Measurements from ENCODE around the gene DUOX2. TPM values are rescaled to one million over a fixed set of nuclear protein-coding genes. Genes with fewer than 3 reads are reported as not detected.
A peak's percentile ranks its signal among the peaks of the same experiment; 100 is the strongest.
"Not testable (repeated sequence)": the region's sequence is repeated elsewhere in the genome, so short reads cannot be mapped to it uniquely, and the experiment has no call there.

Gene DUOX2
- total RNA-seq, 1 donor from 2014 or later, result not detected

- DNase-seq (ENCODE audit: low read depth, low spot score), result no peak
These were observed 6.4 kb upstream of the DUOX2 start for GRCh38 chr15:45120081-45120972.

- DNase-seq (ENCODE audit: low read depth, low spot score), result no peak
These were observed 5.0 kb upstream of the DUOX2 start for GRCh38 chr15:45118996-45119395.

DNA sequence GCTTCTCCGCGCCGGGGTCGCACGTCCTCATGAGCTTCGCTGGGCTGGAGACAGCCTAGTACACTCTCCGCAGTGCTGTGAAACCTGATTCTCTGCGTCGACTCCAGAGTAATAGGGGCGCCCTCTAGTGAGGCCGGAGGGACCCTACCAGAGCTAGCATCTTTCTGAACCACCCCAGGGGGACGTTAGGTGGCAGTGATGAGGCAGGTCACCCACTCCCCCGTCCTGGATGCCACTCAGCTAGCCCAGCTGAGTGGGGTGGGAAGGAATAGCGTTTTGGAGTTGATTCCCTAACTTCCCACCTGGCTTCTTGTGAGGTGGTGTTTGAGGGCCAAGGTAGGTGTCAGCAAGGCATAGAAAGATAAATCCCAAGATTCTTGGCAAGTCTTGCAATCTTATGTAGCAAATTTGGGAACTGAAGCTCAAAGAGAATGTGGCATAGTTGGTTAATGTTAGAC, 4.2 kb upstream of the DUOX2 start:
- DNase-seq (ENCODE audit: low read depth, low spot score), result peak; percentile 64

DNA sequence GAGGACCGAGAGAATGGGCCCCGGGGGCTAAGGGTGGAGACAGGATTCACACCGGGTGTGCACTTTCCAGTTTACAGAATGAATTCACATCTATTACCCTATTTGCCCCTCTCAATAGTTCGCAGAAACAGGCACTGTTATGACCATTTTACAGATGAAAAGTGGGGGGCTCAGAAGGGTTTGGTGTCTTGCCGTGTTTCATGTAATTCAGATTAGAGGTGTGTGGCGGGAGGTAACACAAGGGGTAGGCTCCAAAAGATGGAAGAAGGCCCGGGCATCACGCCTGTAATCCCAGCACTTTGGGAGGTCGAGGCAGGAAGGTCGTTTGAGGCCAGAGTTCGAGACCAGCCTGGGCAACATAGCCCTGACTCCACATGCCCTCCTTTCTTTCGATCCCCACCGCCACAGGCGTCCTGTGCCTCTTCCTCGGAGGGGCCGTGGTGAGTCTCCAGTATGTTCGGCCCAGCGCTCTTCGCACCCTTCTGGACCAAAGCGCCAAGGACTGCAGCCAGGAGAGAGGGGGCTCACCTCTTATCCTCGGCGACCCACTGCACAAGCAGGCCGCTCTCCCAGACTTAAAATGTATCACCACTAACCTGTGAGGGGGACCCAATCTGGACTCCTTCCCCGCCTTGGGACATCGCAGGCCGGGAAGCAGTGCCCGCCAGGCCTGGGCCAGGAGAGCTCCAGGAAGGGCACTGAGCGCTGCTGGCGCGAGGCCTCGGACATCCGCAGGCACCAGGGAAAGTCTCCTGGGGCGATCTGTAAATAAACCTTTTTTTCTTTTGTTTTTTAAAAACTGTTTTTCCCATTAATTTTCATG, 3.5 kb upstream of the DUOX2 start:
- DNase-seq (ENCODE audit: low read depth, low spot score), result no peak

DNA sequence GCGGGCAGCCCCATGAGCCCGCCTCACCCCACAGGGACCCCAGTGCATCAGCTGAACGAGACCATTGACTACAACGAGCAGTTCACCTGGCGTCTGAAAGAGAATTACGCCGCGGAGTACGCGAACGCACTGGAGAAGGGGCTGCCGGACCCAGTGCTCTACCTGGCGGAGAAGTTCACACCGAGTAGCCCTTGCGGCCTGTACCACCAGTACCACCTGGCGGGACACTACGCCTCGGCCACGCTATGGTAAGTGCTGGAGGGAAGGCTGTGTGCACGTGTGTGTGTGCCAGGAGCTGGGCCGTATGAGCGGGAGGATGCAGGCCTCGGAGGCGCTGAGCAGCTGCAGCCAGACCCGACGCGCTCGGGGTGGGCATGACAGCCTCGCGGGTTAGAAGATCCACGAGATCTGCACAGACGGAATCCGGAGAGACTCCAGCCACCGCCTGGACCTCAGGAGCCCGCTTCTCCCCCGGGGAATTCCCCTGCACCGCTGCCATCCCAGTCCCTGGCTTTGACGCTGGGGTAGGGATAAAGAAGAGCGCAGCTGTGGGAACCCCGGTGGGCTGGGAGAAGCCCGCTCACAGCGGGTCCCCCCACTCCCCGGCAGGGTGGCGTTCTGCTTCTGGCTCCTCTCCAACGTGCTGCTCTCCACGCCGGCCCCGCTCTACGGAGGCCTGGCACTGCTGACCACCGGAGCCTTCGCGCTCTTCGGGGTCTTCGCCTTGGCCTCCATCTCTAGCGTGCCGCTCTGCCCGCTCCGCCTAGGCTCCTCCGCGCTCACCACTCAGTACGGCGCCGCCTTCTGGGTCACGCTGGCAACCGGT, 2.7 kb upstream of the DUOX2 start:
- no peak for DNase-seq (ENCODE audit: low read depth, low spot score)

- DNase-seq (ENCODE audit: low read depth, low spot score), result no peak
These were observed 2.1 kb upstream of the DUOX2 start for GRCh38 chr15:45116006-45116481.

GRCh38 chr15:45115312-45115820, 1.4 kb upstream of the DUOX2 start:
- no peak for DNase-seq (ENCODE audit: low read depth, low spot score)

DNA sequence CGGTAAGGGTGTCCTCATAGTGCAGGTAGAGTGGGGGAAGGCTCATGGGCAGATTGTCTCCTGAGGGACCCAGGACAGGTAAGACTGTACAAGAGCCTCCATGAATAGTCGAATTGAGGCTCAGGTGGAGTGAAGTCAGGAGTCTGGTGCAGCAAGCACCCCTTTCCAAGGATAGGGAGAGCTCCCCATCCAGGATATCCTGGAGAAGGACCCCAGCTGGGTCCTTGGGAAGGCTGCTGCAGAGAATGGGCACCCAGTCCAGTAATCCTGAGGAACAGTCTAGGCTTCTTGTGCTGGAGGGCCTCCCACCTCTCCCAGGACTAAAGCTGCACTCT, 746 bp upstream of the DUOX2 start:
- no peak for DNase-seq (ENCODE audit: low read depth, low spot score)

GRCh38 chr15:45113380-45113990, 487 bp downstream of the DUOX2 start:
- DNase-seq (ENCODE audit: low read depth, low spot score), result no peak

GRCh38 chr15:45112591-45113379, 1.2 kb downstream of the DUOX2 start:
- DNase-seq (ENCODE audit: low read depth, low spot score), result no peak

DNA sequence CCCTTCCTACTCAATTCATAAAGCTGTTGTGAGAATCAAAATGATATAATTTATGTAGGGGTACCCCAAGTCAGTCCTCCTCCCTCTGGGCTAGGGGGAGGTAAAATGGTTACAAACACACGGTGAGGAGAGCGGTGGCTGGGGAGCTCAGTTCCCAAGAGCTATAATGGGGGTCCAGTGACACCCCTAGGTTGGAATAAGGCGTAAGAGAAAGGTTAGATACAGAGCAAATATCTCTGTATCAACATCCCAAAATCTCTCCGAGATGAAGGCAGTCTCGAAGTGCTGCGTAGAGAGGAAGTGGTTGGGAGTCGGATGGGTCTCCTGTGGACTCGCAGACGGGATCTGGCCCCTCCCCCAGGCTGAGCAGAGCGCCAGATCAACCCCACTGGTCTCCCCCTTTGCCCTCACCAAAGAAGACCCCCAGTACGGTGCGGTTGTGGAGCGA, 1.8 kb downstream of the DUOX2 start:
- no peak for DNase-seq (ENCODE audit: low read depth, low spot score)

- no peak for DNase-seq (ENCODE audit: low read depth, low spot score)
These were observed 2.4 kb downstream of the DUOX2 start for GRCh38 chr15:45111390-45112142.

DNA sequence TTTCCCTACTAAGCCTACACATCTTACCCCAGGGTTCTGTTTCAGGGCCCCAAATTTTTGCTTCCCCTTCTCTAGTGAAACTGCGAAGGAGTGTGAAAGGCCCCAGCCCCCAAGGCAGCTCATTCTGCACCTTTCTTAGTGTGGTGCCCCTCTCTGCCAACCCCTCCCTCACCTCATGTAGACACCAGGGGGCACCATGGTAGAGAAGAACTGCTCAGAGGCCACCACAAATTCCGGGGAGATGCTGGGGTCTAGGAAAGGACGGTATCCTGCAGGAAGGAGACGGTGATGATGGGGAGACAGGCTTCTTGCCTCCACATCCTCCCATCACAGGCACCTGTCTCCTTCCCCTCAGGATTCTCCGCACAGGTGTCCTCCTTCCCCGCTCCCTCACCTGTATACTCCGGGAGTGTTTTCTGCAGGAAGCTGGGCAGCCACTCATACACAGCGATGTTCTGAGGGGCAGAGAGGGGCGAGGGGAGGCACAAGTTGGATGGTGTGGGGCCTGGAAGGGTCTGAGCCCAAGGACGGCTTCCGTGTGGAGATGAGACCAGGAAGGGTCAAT, 3.6 kb downstream of the DUOX2 start:
- DNase-seq (ENCODE audit: low read depth, low spot score), result no peak

DNA sequence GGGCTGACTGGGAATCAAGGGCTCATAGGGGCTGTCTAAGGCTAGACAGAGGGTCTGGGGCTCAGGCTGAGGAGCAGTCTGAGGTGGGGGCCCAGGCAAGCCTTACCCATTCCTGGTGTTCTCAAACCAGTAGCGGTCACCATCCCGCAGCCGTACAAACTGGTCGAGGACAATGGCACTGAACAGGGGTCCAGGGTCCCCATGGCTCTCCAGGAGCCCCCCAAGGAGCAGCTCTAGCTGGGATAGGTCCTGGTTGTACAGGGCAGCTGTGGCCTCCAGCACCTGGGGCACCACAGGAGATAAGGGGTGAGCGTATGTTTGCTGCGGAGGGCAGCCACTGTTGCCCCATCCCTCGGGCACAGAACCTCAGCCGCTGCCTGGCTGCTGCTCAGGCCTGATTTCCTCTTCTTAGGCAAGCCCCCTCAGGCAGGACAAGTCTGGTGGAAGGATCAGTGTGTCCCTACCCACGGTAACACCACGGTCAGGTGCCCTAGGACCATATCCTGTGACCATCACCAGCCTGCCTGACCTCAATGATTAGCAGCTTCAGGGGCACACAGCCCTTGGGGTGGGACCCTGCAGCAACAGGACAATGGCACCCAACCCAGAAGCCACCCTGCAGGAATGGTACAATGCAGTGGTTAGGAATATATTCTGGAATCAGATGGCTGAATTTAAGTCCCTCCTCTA, 5.9 kb downstream of the DUOX2 start:
- DNase-seq (ENCODE audit: low read depth, low spot score), result no peak

DNA sequence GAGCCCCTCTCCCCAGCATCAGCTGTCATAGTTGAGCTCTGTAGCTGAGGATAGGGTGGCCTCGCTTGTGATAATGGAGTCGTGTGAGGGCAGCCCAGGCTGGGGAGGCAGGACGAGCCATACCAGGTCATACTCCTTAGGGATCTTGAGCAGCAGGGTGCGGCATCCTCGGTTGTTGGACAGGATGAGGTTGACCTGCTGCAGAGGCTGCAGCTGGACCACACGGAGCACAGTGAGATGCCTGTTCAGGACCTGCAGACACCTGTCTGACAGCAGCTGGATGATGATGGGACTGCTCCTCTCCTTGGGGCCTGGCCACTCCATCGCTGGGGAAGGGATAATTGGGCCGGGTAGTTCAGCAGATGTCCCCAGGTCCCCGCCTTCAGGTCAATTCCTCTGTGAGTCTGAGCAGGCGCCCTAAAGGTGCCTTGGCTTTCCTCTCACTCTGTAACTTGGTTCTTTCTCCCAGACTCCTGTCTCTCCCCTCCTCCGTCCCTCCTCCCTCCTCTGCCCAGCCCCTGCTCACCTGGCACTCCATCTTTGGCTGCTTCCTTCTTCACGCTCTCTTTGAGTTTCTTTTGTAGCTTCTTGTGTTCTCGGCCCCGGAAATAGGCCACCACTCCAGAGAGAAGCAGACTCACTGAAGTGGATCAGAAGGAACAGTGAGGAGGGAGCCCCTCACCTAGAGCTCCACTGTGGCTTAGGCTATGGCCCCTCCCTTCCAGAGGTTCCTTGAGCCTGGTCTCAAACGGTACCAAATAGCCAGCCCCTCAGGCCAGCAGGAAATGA, 7.8 kb downstream of the DUOX2 start:
- DNase-seq (ENCODE audit: low read depth, low spot score), result no peak

DNA sequence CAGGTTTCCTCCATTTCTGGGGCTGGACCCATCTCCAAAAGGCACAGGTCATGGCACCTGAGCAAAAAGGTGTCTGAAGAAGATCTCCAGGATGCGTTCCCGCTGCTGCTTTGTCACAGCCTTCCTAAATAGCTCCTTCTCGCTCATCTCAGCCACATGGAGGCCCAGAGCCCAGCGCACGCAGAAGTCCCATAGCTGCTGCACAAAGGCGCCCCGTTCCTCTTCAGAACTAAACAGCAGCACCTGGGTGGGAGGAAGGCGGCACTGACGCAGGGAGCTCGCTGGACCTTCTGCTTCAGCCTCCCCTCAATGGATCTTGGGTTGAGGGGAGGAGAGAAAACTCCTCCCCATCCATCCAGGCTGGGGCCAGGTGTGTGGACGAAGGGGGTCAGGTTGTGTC, 8.4 kb downstream of the DUOX2 start:
- no peak for DNase-seq (ENCODE audit: low read depth, low spot score)

DNA sequence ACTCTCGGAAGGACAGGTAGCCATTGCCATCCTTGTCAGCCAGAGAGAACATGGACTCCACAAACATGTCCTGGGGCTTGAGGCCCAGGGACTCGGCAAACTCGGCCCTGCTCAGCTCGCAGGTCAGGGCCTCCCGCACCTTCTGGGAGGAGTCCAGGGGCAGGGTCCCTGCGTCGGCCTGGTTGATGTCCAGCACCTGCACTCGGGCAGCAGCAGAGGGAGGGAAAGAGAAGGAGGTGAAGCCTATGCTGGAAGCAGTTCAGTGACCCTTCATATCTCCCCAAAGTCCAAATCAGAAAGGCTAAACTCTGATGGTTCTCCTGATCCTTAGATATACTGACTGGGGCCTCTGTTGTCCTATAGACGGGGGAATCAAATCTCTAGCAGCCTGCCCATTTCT, 9.8 kb downstream of the DUOX2 start:
- DNase-seq (ENCODE audit: low read depth, low spot score), result not testable (repeated sequence)

Measured in pulmonary artery endothelial cell (primary cell).